NT2/D1 (cell line): ENCODE results near the gene C3orf22.

ENCODE experiments used
- SUZ12 ChIP-seq: IDR thresholded peaks from 2 replicates; pipeline ENCODE4 v1.6.1; 2011; ENCODE audit not compliant: insufficient read length, insufficient read depth; ENCODE audit errors: extremely low read depth
- YY1 ChIP-seq: IDR thresholded peaks from 2 replicates; pipeline ENCODE4 v1.6.1; 2011; ENCODE audit not compliant: insufficient read length, insufficient read depth
- ZNF274 ChIP-seq: IDR thresholded peaks from 2 replicates; pipeline ENCODE4 v1.6.1; 2011; ENCODE audit warnings: mild to moderate bottlenecking, low read depth, low read length

- no peak for TF ChIP-seq SUZ12
- no peak for TF ChIP-seq YY1
- no peak for TF ChIP-seq ZNF274
Observed at GRCh38 chr3:126606001-126606400, 47.3 kb upstream of the C3orf22 start.
